Measurements from ENCODE around the gene DYNLT4.
A peak's percentile ranks its signal among the peaks of the same experiment; 100 is the strongest.
"Not testable (repeated sequence)": the region's sequence is repeated elsewhere in the genome, so short reads cannot be mapped to it uniquely, and the experiment has no call there.

Gene DYNLT4, protein sequence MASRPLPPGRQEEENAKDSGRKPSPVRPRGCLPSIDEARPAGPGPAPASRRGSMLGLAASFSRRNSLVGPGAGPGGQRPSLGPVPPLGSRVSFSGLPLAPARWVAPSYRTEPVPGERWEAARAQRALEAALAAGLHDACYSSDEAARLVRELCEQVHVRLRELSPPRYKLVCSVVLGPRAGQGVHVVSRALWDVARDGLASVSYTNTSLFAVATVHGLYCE

DNA sequence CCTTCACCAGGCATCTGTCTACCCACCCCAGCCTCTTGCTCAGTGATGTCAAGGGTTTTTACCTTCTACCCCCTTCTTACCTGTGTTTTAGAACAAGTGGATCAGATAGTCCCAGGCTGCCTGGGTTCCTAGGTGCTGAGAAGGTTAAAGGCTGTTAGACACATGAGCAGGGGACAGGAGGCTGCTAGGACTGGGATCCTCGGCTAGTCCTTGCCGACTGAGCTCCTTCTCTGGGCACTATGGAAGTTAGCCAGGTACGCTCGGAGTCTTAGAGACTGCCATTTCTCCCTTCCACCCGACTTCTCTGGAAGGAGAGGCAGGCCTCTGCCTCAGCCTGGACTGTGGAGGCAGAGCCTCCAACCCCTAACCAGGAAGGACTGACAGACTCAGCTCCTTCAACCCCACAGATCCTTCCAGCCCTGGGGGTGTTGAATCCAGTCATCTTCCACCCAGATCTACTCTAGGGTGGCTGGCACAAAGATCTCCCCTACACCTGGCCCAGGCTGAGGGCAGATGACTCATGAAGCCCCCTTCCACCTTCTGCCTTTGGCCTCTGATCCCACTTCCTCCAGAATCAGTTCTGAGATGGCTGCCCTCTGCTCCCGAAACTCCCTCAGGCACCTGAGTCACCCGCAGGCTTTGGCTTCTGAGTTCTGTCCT lies at the start of gene DYNLT4:
Gene DYNLT4 (minus strand): TSS at position 648 of the 660 bp plus-strand sequence. CDS start 683 bp downstream, outside the sequence.
- no peak for DNase-seq

DNA sequence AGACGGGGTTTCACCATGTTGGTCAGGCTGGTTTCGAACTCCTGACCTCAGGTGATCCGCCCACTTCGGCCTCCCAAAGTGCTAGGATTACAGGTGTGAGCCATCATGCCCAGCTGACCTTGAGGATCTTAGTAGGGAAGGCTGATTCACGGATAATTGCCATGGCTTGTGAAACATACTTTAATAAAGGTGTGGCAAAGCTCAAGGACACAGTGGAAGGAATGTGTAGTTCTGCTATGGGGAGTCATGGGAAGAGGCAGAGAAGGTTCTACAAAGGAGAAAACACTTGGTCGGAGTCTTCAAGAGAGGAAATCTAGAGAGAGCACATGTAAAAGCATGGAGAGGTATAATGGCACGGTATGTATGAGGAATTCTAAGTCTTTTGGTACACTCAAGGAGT lies 48.6 kb upstream of the DYNLT4 start:
- DNase-seq: no peak

DNA sequence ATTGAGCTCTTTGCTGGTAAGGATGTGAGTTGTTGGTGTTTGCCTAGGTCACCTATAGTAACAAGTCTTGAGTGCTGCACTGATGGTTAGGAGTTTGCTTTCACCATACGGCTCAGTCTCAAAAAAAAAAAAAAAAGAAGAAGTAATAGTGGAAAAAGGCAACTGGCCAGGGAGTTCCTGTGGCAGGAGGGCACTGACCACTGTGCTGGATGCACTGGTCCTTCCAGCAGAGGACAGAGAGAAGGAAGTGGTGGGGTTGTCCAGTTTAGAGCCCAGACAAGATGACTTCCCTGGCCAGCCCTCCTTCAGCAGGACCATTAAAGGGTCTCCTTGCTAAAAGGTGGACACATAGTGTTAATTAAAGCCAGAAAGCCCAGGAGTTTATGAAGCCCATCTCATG lies 47.8 kb upstream of the DYNLT4 start:
- no peak for DNase-seq

DNA sequence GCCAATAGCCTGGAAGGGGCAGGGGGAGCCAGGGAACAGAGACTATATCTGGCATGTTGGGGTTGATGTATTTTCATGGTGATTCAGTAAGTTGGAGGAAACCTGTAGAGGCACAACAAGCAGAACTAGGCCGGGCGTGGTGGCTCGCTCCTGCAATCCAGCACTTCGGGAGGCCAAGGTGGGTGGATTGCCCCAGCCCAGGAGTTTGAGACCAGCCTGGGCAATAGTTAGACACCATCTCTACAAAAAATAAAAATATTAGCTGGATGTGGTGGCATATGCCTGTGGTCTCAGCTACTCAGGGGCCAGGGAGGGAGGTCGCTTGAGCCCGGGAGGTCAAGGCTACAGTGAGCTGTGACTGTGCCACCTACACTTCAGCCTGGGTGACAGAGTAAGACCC lies 46.0 kb upstream of the DYNLT4 start:
- DNase-seq: no peak

DNA sequence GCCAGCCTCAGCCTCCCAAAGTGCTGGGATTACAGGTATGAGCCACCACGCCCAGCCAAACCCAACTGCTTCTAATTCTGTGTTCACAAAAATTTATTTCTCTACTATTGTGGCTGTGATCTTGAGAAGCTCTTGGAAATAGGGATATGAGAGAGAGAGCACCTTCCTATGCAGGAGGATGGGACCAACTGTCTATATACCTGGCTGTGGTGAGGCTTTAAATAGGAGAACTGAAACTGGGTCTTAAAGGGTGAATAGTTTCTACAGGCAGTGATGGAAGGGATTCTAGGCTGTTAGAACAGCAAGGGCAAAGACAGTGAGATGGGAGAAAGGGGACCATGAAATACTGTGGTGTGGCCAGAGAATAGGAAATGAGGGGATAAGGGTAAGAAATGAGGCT lies 44.2 kb upstream of the DYNLT4 start:
- DNase-seq: no peak

DNA sequence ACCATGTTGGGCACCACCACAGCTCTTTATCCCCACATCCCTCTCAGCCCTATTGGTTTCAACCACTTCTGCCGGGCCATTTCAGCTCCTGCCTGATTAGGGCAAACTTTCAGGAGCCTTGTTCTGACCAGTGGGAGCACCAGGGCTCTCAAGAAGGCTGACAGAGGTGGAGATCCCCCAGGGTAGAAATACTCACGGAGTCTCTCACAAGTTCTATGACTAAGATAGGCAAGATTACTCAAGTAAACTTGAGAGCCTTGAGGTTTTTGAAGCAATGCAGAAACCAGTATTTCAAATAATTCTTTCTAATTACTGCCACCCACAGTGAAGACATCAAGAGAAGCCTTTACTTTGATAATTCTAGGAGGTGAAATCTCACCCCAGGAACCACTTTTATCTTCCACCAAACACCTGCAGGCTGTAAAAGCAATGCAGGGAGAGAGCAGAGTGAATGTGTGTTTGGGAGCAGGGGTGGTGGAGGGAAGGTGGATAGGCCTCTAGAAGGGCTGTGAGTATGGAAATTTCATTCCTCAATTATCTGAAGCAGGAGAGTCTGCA lies 42.5 kb upstream of the DYNLT4 start:
- no peak for DNase-seq

DNA sequence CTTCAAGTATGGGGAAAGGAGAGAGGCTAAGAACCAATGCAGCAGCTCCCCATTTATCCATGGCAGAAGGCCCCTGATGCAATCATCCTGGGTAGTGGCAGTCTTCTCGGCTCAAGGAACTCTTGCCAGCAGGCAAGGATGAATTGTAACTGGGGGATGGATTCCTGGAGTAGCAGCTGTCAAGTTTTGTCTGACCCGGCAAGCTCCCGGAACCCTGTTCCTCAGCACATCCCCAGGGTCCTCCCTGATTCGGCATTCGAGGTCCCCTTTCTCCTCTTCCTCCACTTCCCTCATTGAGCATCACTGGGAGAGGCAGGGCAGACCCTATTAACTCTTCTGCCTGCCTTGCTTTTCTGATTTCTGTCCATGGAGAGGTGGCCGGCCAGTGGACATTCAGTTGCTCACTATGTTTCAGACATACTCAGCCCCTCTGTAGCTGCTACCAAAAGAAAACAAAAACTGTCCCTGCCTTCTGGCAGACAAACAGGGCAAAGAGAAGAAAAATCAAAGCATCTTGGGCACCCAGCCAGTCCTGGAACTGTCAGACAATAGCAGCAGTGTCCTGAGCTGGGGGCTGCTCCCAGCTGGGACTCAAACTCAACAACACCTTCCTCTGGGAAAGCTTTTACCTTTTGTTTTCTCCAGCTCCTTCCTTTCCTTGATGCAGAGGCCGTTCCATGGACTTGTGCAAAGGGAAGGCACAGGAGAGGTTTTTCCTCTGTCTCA lies 41.5 kb upstream of the DYNLT4 start:
- no peak for DNase-seq

DNA sequence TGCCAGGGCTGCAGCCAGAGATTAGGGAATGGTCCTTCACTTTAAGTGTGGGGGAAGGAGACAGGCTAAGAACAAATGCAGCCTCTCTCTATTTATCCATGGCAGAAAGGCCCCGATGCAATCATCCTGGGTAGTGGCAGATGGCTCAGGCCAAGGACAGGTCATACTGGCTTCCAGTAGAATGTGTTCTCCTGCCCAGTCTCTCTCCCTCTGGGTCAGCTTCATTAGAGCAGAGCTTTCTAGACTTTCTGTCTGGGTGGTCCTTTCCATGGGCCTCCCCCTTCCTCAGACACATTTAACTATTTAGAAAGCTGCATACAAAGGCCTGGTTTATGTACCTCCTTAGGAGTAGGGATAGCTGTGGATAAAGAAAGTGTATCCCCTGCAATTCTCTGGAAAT lies 40.7 kb upstream of the DYNLT4 start:
- DNase-seq: no peak

DNA sequence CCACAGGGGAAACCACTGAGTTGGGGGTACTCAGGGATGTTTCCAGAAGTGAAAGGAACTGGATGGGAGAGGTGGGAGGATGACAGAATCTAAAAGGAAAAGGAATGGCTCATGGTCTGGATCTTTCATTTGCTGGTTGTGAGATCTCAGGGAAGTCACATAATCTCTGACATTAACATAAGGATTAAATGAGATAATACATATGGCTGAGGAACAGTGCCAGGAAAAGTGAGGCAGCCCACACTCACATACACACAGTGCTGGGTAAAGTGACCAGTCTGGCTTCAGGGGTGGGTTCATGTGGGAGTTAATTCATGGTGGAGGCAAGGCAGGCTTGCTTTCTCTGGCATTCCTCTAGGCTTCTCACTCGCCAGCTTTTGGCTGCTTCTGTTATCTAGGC lies 39.8 kb upstream of the DYNLT4 start:
- DNase-seq: no peak

DNA sequence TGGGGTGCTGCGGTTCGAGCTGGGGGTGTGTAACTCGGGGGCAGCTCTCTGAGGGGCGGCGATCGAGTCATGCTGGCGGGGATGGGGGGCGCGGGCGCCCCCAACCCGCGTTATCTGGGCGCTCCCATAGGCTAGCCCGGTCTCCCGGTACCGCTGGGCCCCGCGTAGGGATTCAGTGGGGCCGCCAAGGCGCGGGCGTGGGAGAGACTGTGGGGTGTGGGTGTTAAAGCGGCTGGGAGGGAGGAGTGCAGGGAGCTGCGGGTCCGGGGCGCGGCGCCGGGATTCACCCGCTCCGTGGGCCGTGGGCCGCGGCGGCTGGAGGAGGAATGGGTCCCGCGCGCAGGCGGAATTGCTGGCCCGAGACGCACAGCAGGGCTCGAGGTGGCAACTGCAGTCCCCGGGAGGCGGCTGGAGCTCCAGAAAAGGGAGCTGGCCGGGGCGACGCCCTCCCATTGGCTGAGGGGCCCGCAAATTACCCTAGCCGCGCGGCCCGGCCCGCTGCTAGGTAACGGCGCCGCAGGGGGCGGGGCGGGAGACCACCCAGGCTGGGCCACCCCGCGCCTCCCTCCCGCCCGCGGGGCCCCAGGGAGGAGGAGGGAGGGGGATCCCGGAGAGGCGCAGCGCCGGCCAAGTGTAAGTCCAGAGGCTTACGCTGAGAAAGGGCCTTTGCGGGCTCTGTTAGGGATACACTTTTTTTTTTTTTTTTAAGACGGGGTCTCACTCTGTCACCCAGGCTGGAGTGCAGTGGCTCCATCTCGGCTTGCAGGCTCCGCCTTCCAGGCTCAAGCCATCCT lies 35.9 kb upstream of the DYNLT4 start, which contains the start of gene PTCH2:
Gene PTCH2 (minus strand): TSS at position 392 of the 794 bp plus-strand sequence. CDS start 321 bp downstream, at position 71.
- peak; percentile 43 for DNase-seq

DNA sequence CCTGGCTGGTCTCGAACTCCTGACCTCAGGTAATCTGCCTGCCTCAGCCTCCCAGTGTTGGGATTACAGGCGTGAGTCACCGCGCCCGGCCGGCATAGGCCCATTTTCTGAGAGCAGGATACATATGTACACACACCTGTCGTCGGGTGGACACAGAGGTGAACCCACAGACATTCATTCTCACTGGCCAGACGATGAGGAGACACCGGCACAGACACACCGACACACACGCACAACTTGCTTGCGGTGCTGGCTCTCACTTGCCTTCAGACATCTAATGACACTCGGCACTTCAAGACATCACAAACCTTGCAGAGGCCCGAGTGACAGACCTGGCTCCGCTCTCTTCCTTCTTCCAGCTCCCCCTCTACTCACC lies 35.3 kb upstream of the DYNLT4 start:
- no peak for DNase-seq

DNA sequence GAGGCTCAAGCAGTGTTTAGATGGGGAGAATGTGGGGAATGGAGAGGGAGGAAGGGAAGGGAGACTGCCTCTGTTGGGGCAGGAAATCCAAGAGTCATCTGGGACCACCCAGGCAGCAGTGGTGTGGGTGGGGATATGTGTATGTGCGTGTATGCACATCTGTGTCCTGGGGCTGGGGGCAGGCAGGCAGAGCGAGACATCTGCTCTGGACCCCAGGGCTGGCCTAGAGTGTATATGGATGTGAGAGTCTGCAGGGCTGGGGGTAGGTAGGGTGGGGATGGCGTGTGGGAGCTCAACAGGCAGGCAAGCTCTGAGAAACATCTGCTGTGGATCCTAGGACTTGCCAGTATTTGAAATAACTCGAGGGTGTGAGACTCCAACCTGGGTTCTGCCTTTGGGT lies 32.4 kb upstream of the DYNLT4 start:
- no peak for DNase-seq

DNA sequence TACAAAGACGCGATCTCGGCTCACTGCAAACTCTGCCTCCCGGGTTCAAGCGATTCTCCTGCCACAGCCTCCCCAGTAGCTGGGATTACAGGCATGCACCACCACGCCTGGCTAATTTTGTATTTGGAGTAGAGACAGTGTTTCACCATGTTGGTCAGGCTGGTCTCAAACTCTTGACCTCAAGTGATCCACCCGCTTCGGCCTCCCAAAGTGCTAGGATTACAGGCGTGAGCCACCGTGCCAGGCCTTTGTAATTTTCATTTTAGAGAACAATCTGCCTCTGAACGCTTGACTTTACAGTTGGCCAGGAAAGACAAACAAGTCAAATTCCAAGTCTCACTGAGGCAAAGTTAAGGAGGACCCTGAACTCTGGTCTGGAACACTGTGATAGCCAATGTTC lies 31.1 kb upstream of the DYNLT4 start:
- DNase-seq: not testable (repeated sequence)

DNA sequence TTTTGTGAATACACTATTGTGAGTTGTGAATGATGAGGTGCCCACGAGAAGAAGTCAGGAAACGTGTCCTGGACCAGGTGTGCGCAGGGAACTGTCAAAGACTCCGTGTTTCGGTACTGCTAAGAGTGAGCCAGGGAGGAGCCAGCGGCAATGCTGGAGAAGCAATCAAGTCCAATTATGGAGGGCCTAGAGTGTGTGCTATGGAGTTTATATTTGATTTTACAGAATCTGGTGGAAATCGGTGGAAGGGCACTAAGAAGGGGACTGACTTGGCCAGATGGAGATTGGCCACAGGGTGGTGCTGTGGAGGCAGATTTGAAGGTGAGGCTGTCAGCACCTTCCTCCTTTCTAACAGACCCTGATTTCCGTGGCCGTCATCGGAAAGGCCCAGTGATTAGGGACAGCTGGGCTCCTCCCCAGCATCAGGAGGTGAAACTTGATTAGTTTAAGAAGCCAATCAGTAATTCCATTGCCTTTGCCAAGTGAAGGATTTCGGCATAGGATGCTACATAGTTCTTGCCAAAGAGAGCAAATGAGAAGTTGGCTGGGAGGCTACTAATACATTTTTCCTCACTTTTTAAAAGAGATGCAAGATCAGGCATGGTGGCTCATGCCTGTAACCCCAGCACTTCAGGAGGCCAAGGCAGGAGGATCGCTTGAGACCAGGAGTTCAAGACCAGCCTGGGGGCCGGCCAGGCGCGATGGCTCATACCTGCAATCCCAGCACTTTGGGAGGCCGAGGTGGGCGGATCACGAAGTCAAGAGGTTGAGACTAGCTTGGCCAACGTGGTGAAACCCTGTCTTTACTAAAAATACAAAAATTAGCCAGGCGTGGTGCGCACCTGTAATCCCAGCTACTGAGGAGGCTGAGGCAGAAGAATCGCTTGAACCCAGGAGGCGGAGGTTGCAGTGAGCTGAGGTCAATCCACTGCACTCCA lies 28.9 kb upstream of the DYNLT4 start:
- DNase-seq: peak; percentile 86

DNA sequence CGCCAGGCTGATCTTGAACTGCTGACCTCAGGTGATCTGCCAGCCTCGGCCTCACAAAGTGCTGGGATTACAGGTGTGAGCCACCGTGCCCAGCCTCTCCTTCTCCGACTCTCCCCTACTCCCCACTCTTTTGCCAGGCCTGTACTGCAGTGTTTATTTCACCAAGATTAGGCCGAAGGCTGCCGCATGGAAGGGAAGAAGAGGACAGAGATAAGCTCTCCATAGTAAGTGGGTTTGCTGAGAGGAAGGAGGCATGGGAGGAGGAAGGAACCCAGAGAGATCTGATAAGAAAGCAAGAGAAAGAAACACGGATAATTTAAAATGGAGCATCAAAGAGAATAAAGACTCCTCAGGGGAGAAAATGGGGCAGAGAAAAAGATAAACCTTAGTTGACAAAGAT lies 27.2 kb upstream of the DYNLT4 start:
- DNase-seq: no peak

DNA sequence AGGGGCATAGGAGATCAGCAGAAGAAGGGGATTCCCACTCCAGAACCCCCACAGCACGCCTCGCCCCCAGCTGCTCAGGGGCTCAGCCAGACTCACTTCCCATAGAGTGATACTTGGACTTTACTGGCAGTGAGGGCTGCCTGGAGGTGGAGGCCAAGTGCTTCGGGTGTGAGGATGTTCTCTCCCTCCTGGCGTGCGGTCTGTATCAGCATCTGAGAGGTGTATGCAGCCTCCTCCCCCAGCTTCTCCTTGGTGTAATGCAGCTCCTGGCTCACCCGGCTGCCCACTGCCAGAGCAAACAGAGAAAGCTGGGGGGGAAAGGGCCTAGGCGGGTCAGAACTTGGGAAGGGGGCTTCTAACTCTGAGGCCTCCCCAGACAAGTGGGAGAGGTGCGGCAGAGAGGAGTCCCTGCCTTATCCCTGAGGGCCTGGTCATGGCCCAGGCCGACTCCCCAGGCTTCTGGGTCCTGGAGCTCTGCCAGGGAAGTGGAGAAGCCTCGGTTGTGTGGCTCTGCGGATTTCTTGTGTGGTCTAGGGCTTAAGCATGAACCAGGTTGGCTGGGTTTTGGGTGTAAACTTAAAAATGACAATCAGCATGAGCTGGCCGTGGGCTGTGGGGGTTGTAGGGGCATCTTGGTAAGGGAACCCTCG lies 25.0 kb upstream of the DYNLT4 start:
- DNase-seq: no peak

DNA sequence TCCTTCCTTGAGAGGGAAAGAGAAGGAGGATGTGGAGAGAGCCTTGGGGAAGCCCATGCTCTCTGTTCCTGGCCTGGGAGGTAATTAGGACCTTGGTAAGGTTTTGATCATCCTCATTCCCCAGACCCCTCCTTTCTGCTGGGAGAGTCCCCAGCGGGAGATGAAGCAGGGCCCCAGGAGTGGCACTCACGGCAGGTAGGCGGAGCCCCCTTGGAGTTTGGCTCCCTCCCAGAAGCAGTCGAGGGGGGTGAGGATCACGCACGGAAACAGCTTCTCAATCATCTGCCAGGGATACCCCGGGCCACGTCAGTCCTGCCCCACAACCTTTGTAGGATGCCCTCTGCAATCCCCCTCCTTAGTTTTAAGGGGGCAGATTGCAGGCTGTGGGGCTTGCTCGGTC lies 24.4 kb upstream of the DYNLT4 start:
- DNase-seq: no peak

DNA sequence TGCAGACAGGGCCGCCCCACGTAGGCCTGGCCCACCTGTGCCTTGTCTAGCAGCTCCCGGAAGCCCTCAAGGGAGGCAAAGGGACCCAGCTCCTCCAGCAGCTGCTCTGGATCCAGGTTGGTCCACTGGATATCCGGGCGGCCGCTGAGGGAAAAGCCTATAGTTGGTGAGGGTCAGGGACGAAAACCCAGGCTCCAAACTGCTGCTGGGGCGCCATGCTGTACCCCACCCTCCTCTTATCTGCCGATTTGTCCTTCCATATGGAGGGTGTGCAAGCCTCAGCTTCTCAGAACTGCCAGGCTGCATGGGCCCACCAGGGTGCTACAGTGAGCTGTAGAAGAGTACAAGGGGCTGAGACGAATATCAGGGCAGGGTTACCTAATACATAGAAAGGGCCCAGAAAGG lies 23.8 kb upstream of the DYNLT4 start:
- DNase-seq: no peak

DNA sequence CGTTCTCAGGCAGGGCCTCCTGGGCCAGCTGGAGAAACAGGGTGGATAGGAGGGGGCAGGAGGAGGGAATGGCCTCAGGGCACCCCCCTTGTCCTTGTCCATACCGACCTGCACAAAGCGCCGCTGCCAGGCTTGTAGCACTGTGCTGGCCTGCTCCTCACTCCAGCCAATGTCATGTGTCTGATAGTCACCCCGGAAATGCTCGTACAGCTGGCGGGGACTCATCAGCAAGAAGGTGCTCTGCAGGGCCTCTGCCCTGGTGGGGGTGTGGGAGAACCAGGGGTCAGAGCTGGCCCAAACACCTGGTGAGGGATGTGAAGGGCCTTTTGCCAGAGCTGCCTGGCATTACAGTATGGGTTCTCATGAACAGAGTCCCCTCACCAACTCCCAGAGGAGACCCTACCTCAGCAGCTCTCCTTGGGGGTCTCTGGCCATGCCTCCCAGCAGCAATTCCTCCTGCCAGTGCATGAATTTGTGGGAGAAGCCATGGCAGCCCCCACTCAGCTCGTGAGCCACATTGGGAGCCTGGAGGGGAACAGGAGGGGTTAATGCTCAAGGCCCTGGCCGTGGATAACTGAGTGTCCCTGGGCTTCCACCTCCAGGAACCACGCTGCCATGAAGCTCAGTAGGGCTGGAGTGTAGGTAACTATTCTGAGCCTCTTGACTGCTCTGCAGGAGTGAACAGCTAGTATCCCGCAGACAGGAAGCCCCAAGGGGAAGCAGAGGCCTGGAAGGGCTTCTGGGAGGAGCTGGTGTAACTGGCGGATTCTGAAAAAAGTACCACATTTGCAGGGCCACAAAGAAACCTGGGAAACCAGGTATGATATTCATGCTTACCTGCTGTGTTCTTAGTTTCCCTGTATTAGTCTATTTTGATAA lies 22.6 kb upstream of the DYNLT4 start:
- DNase-seq: no peak

DNA sequence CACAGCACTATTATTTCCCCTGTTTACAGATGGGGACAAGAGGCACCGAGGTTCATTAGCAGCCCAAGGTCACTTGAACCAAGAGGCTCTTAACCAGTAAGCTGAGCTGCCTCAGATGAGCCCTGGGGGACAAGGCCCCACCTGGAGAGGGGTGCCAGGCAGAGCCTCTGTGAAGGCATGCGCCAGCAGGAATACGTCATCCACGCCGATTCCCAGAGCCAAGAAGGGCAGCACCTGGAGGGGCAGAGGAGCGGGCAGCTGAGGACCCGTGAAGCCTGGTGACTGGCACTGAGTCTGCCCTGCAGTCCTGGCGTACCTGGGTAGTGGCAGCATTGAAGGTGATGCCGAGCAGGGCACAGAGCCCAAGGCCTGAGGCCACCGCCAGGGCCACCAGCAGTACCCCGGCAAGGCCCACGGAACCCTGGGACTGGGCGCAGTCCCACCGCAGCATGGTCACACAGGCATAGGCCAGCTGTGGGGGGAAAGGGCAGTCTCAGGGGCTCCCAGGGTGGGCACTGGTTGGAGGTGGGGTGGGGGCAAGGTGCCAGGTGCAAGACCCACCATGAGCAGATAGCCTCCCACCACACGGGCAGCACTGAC lies 21.8 kb upstream of the DYNLT4 start:
- no peak for DNase-seq

Data from activated T-cell treated with anti-CD3 and anti-CD28 coated beads, Interleukin-2, amount 50 U/mL, for 1 hour (primary cell).